ENCODE results near the gene NIPAL1.

GRCh38 chr4:48071191-48071590, 54.6 kb downstream of the NIPAL1 start:
- no peak for TF ChIP-seq CEBPB (IDR thresholded peaks at IDR 0.05)
- no peak for TF ChIP-seq NFIC (IDR thresholded peaks at IDR 0.05)
- no peak for TF ChIP-seq REST (IDR thresholded peaks at IDR 0.05; ENCODE audit: low read depth)
- TF ChIP-seq FOXM1 (IDR thresholded peaks at IDR 0.05; ENCODE audit: borderline replicate concordance, low read depth): no peak

Data from Ishikawa (cell line).